Mucosa of rectum (tissue), 2 donors: ENCODE data around the gene SMPD4.
"Not testable (repeated sequence)": the region's sequence is repeated elsewhere in the genome, so short reads cannot be mapped to it uniquely, and the experiment has no call there.

ENCODE experiments used
- H3K27ac ChIP-seq, 2 donors: one replicate each; pipeline ENCODE4 v1.7.0; 2013; ENCODE audit warnings: inconsistent platforms in 2 of 2, low read depth in 2 of 2, low read length in 2 of 2
- H3K27me3 ChIP-seq, 2 donors: one replicate each; pipeline ENCODE4 v1.7.0; 2013; ENCODE audit warnings: low read length in 2 of 2; ENCODE audit not compliant: control insufficient read depth in 2 of 2, insufficient read depth in 2 of 2
- H3K36me3 ChIP-seq, 2 donors: one replicate each; pipeline ENCODE4 v1.7.0; 2013; ENCODE audit warnings: low read length in 2 of 2; ENCODE audit not compliant: control insufficient read depth in 2 of 2, insufficient read depth in 2 of 2
- H3K4me1 ChIP-seq, 2 donors: one replicate each; pipeline ENCODE4 v1.7.0; 2013; ENCODE audit warnings: low read length in 2 of 2, mild to moderate bottlenecking in 1 of 2; ENCODE audit not compliant: control insufficient read depth in 2 of 2, insufficient read depth in 2 of 2
- H3K4me3 ChIP-seq, 2 donors: one replicate each; pipeline ENCODE4 v1.7.0; 2013; ENCODE audit warnings: low read length in 2 of 2
- H3K9ac ChIP-seq, 2 donors: one replicate each; pipeline ENCODE4 v1.7.0; 2013; ENCODE audit warnings: low read length in 2 of 2, low read depth in 1 of 2, mild to moderate bottlenecking in 1 of 2
- H3K9me3 ChIP-seq, 2 donors: one replicate each; pipeline ENCODE4 v1.7.0; 2013; ENCODE audit warnings: low read length in 2 of 2; ENCODE audit not compliant: control insufficient read depth in 2 of 2
- donor health status: healthy.
- donor health status: Normal muscosa, but diverticular disease.

SMPD4 gene

GRCh38 chr2:130153721-130154422 lies 27.5 kb downstream of the SMPD4 start:
- not testable (repeated sequence) for H3K4me3 ChIP-seq, H3K9me3 ChIP-seq, H3K27ac ChIP-seq, H3K9ac ChIP-seq, H3K27me3 ChIP-seq, H3K4me1 ChIP-seq
- H3K36me3 ChIP-seq = peaks cover 1 to 14% of the 10 kb centered on the region in 2 donors

- H3K9me3 ChIP-seq = no peaks in the 10 kb centered on the region
- H3K27ac ChIP-seq = no peak overlapping the region
- H3K27me3 ChIP-seq = no peaks in the 10 kb centered on the region
- no peak overlapping the region for H3K4me3 ChIP-seq
- no peak overlapping the region for H3K9ac ChIP-seq
- H3K36me3 ChIP-seq = peaks cover 1 to 14% of the 10 kb centered on the region in 2 donors
- H3K4me1 ChIP-seq = no peaks in the 10 kb centered on the region
Measured at GRCh38 chr2:130152816-130153595, 28.4 kb downstream of the SMPD4 start.

GRCh38 chr2:130152136-130152815 lies 29.1 kb downstream of the SMPD4 start:
- H3K9ac ChIP-seq, H3K27ac ChIP-seq, H3K4me3 ChIP-seq, H3K4me1 ChIP-seq, H3K27me3 ChIP-seq, H3K9me3 ChIP-seq: not testable (repeated sequence)
- peaks cover 1 to 14% of the 10 kb centered on the region in 2 donors for H3K36me3 ChIP-seq

GRCh38 chr2:130151145-130151512 lies 30.3 kb downstream of the SMPD4 start:
- H3K36me3 ChIP-seq = peaks cover 0 to 14% of the 10 kb centered on the region in 2 donors
- H3K9me3 ChIP-seq, H3K4me1 ChIP-seq, H3K9ac ChIP-seq, H3K4me3 ChIP-seq, H3K27ac ChIP-seq, H3K27me3 ChIP-seq: not testable (repeated sequence)

- Histone ChIP-seq H3K27me3 (no peaks in the 10 kb centered on the region), H3K4me3 (no peak overlapping the region), H3K27ac (no peak overlapping the region), H3K9me3 (no peaks in the 10 kb centered on the region), H3K4me1 (no peaks in the 10 kb centered on the region), H3K36me3 (peaks cover 0 to 14% of the 10 kb centered on the region in 2 donors), H3K9ac (no peak overlapping the region)
Measured at GRCh38 chr2:130150181-130151144, 30.9 kb downstream of the SMPD4 start.

- H3K36me3 ChIP-seq, H3K4me3 ChIP-seq, H3K9ac ChIP-seq, H3K27ac ChIP-seq, H3K27me3 ChIP-seq, H3K9me3 ChIP-seq, H3K4me1 ChIP-seq: not testable (repeated sequence)
Measured at GRCh38 chr2:130148515-130148914, 32.9 kb downstream of the SMPD4 start.

GRCh38 chr2:130145006-130145414 lies 36.4 kb downstream of the SMPD4 start, which contains the start of gene CCDC74B:
TSS of gene CCDC74B (minus strand) at chr2:130145112. CDS start at chr2:130144996, 116 bp downstream.
- not testable (repeated sequence) for H3K4me1 ChIP-seq, H3K36me3 ChIP-seq, H3K27me3 ChIP-seq, H3K9me3 ChIP-seq, H3K27ac ChIP-seq, H3K9ac ChIP-seq
- H3K4me3 ChIP-seq = peak within 1 kb of the TSS in 1 of 2 donors; percentile 20

GRCh38 chr2:130143266-130144039 lies 37.9 kb downstream of the SMPD4 start:
- not testable (repeated sequence) for H3K27ac ChIP-seq, H3K36me3 ChIP-seq, H3K4me1 ChIP-seq, H3K9me3 ChIP-seq, H3K4me3 ChIP-seq, H3K27me3 ChIP-seq, H3K9ac ChIP-seq
